ENCODE data around the gene GORASP2.

GORASP2 gene

DNA sequence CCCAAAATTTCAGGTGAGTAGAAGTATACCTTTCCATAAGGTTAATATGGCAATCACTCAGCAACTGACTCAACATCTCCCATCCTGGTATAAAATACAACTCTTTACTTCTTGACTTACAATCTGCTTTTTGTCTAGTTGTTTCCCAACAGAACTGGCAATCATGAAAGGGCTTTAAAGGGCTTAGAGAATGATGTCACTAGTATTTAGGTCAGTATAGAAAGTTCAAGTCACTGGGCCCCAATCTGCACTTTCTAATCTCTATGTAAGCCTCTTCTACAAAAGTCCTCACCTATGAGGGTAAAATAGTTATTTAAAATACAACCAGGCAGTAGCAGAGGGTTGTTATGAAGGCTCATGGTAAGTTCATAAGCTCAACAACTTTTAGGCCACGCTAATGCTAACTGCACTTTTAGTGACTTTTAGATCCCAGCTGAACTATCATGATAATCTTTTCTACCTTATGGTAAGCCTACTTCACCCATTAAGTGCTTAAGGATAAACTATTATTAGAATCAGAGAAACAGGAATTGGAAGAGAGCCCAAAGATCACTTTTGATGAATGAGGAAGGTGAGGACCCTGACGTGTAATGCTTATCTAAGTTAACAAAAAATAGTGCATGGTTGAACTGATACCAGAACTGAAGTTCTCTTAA lies 79.6 kb downstream of the GORASP2 start:
- no peak for DNase-seq

DNA sequence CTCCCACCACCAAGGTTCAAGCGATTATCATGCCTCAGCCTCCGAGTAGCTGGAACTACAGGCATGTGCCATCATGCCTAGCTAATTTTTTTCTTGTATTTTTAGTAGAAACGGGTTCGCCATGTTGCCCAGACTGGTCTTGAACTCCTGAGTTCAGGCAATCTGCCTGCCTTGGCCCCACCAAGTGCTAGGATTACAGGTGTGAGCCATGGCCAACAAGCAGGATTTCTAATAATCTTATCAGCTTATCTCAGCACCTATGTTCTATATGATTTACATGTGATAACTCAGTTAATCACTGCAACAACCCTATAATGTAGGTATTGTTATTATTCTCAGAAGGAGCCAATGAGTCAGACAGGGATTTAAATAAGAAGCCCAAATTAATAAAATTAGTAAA lies 80.3 kb downstream of the GORASP2 start:
- DNase-seq, result no peak

DNA sequence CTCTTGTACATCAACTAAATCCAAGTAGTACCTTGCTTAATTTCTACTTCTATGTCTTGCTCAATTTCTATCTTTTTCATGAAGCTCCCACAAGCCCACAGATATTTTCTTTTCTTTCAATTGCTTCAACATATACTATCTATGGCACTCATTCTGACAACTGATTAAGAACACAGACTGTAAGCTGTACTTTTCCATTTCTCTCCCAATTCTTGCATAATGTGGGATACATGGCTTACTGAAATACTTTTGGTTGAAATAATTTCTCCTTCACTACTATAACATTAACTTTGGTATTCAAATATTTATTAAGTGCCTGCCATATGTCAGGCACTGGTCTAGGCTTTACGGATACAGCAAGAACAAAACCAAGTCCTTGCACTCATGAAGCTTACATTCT lies 84.8 kb downstream of the GORASP2 start:
- DNase-seq, result no peak

DNA sequence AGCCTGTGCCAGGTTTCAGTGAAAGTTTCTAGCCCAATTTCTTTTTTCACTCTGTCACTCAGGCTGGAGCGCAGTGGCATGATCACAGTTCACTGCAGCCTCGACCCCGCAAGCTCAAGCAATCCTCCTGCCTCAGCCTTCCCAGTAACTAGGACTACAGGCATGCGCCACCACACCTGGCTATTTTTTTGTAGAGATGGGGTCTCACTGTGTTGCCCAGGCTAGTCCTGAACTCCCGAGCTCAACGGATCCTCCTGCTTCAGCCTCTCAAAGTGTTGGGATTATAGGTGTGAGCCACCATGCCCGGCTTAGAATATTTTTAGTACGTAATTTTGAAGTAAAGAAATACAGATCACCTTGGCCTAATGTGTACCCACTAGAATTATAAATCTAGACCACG lies 87.1 kb downstream of the GORASP2 start:
- DNase-seq, result no peak
